SK-N-SH (cell line): ENCODE results near the gene CCM2. TPM values are rescaled to one million over a fixed set of nuclear protein-coding genes. Genes with fewer than 3 reads are reported as not detected.

Source experiments
- CTCF ChIA-PET: fragments of 300-600, 350-600 bp; formaldehyde crosslinking; extraction: SDS; loops from one replicate; lab custom pipeline; 2021; lab: Yijun Ruan, JAX
- POLR2A ChIA-PET: fragments of 350-600 bp; sonication (Branson Sonifier 250); formaldehyde crosslinking; extraction: SDS; loops from one replicate; lab custom pipeline; 2020; ENCODE audit warnings: antibody characterized with exemption, inconsistent platforms; lab: Yijun Ruan, JAX
- DNase-seq: peaks from one replicate; pipeline ENCODE4 v3.0.0; 2012
- H2AFZ ChIP-seq: fragments of 200-600 bp; sonication (generic); 2 replicates; pipeline ENCODE4 v1.8.1; 2016; ENCODE audit warnings: antibody characterized with exemption, mild to moderate bottlenecking, low read depth
- H3F3A ChIP-seq: fragments of 200-600 bp; sonication (generic); replicated peaks from 2 replicates; pipeline ENCODE3; 2016; ENCODE audit warnings: antibody characterized with exemption, mild to moderate bottlenecking; ENCODE audit not compliant: insufficient read depth
- H3K27ac ChIP-seq, 2 experiments: fragments of 200-500 bp in 1 of 2; fragments of 200-600 bp in 1 of 2; sonication (Bioruptor generic) in 1 of 2; sonication (generic), shearing (Covaris generic) in 1 of 2; 2 replicates each; pipeline versions ENCODE4 v1.5.1 to v1.6.1; 2014 to 2016; ENCODE audit warnings: low read depth in 2 of 2, inconsistent platforms in 1 of 2, low read length in 1 of 2, mild to moderate bottlenecking in 1 of 2, mixed read lengths in 1 of 2
- H3K27me3 ChIP-seq: fragments of 200-600 bp; sonication (generic), shearing (Covaris generic); 2 replicates; pipeline ENCODE4 v1.6.1; 2016; ENCODE audit warnings: mixed run types; ENCODE audit not compliant: insufficient read depth
- H3K36me3 ChIP-seq, 2 experiments: fragments of 200-500 bp in 1 of 2; fragments of 200-600 bp in 1 of 2; sonication (Bioruptor generic) in 1 of 2; sonication (generic) in 1 of 2; replicated peaks in 1 of 2; 2 replicates each; pipeline versions ENCODE3 to v1.5.1; 2014 to 2016; ENCODE audit warnings: low read length in 1 of 2, mild to moderate bottlenecking in 1 of 2; ENCODE audit not compliant: insufficient read depth in 2 of 2, control insufficient read depth in 1 of 2
- H3K4me1 ChIP-seq, 2 experiments: fragments of 200-500 bp in 1 of 2; fragments of 200-600 bp in 1 of 2; sonication (Bioruptor generic) in 1 of 2; sonication (generic), shearing (Covaris generic) in 1 of 2; 2 replicates each; pipeline versions ENCODE4 v1.5.1 to v1.6.1; 2014 to 2016; ENCODE audit warnings: low read depth in 1 of 2, low read length in 1 of 2, mixed run types in 1 of 2; ENCODE audit not compliant: insufficient read depth in 2 of 2, control insufficient read depth in 1 of 2
- H3K4me2 ChIP-seq: fragments of 200-600 bp; sonication (generic), shearing (Covaris generic); 2 replicates; pipeline ENCODE4 v1.6.1; 2017; ENCODE audit warnings: mixed run types
- H3K4me3 ChIP-seq, 2 experiments: fragments of 200-500 bp in 1 of 2; fragments of 200-600 bp in 1 of 2; sonication (Bioruptor generic) in 1 of 2; sonication (generic), shearing (Covaris generic) in 1 of 2; 2 replicates each; pipeline versions ENCODE4 v1.5.1 to v1.8.1; 2014 to 2016; ENCODE audit warnings: low read depth in 2 of 2, inconsistent platforms in 1 of 2, low read length in 1 of 2, mild to moderate bottlenecking in 1 of 2, mixed read lengths in 1 of 2, moderate library complexity in 1 of 2
- H3K79me2 ChIP-seq: fragments of 200-600 bp; sonication (generic); 2 replicates; pipeline ENCODE4 v1.8.1; 2017; ENCODE audit warnings: mild to moderate bottlenecking; ENCODE audit not compliant: insufficient read depth
- H3K9ac ChIP-seq: fragments of 200-600 bp; sonication (generic); 2 replicates; pipeline ENCODE4 v1.6.1; 2017; ENCODE audit warnings: mixed run types
- H3K9me2 ChIP-seq: fragments of 200-600 bp; sonication (generic); 2 replicates; pipeline ENCODE4 v1.6.1; 2017; ENCODE audit warnings: mixed run types
- H3K9me3 ChIP-seq: fragments of 200-600 bp; sonication (generic); 2 replicates; pipeline ENCODE4 v1.6.1; 2017; ENCODE audit warnings: mixed run types, mild to moderate bottlenecking, moderate library complexity
- H4K20me1 ChIP-seq: fragments of 200-600 bp; sonication (generic); 2 replicates; pipeline ENCODE4 v1.6.1; 2017; ENCODE audit warnings: mild to moderate bottlenecking, mixed run types; ENCODE audit not compliant: insufficient read depth
- JUND ChIP-seq: IDR thresholded peaks from 2 replicates; pipeline ENCODE4 v1.4.0; 2012
- NRF1 ChIP-seq: IDR thresholded peaks from 2 replicates; pipeline ENCODE4 v1.6.1; 2012; ENCODE audit warnings: low read depth, mild to moderate bottlenecking, low read length
- RCOR1 ChIP-seq: fragments of 150-350 bp; IDR thresholded peaks from 2 replicates; pipeline ENCODE4 v1.6.1; 2017; ENCODE audit warnings: antibody characterized with exemption, low read length
- REST ChIP-seq: IDR thresholded peaks from 2 replicates; pipeline ENCODE4 v1.6.1; 2012; ENCODE audit warnings: mild to moderate bottlenecking, low read depth, low read length, moderate library complexity
- RFX5 ChIP-seq: IDR thresholded peaks from 2 replicates; pipeline ENCODE4 v1.6.1; 2012; ENCODE audit warnings: mild to moderate bottlenecking, improper control_type of control experiment, low read length
- SIN3A ChIP-seq: IDR thresholded peaks from 2 replicates; pipeline ENCODE4 v1.6.1; 2012; ENCODE audit warnings: low read depth, mild to moderate bottlenecking, low read length, moderate library complexity, borderline replicate concordance
- TEAD4 ChIP-seq: IDR thresholded peaks from 2 replicates; pipeline ENCODE4 v1.4.0; 2012; ENCODE audit warnings: mild to moderate bottlenecking, borderline replicate concordance; ENCODE audit not compliant: insufficient read depth
- USF1 ChIP-seq: IDR thresholded peaks from 2 replicates; pipeline ENCODE4 v1.4.0; 2012; ENCODE audit warnings: low read depth, borderline replicate concordance
- YY1 ChIP-seq: IDR thresholded peaks from 2 replicates; pipeline ENCODE4 v1.4.0; 2012; ENCODE audit warnings: low read depth, mild to moderate bottlenecking
- WGBS: methylation state at CpG from one replicate; pipeline ENCODE4 v1.1.6; 2017; ENCODE audit warnings: low lambda C conversion rate; 5-methylcytosine and 5-hydroxymethylcytosine counted together
- polyA plus RNA-seq, 3 experiments: library from polyadenylated mRNA; depleted of rRNA; stranded (reverse); fragments of >200 nt; gene quantifications; 2 replicates each; pipeline ENCODE4 v1.2.3, GENCODE V29; 2012

The CCM2 gene
- polyA plus RNA-seq, 1 of the 3 experiments (the other 2 are of a cell fraction): 83.2 TPM

- no peak for TF ChIP-seq REST
Measured at GRCh38 chr7:45119550-45119949, 119.5 kb downstream of the CCM2 start (continued).

GRCh38 chr7:45122975-45123860, 123.2 kb downstream of the CCM2 start:
- POLR2A ChIA-PET: interaction anchor here (0.6 to 2.1 kb wide), 2 partner anchors 11 to 43 kb away, joined by 4 to 6 read pairs; partner anchors contain the start of gene TBRG4
- H3K4me3 ChIP-seq: no peak overlapping the region
- peaks cover 0 to 2% of the 10 kb centered on the region in 2 experiments; a peak in 1 of 4 replicates for H3K4me1 ChIP-seq
- no peaks in the 10 kb centered on the region for H3K9me3 ChIP-seq
- H4K20me1 ChIP-seq: no peaks in the 10 kb centered on the region
- no peak overlapping the region for H3K27ac ChIP-seq
- H3K9ac ChIP-seq: no peak overlapping the region
- CTCF ChIA-PET: interaction anchor here (0.8 to 14.6 kb wide), 7 partner anchors 8 to 274 kb away, joined by 3 to 149 read pairs (median 4); no protein-coding TSS in a partner anchor
- no peak overlapping the region for H2AFZ ChIP-seq
- TF ChIP-seq RFX5 (no peak), RCOR1 (no peak), REST (no peak), TEAD4 (no peak), JUND (no peak), SIN3A (no peak), YY1 (no peak), USF1 (no peak), NRF1 (no peak)
- whole genome bisulfite sequencing: 77% methylated on average over 13 of the region's 16 CpGs
- H3K4me2 ChIP-seq: no peak overlapping the region
- no peaks in the 10 kb centered on the region; the same call in 1 of the 2 replicates for H3K27me3 ChIP-seq
- DNase-seq: no peak
- H3K36me3 ChIP-seq: no peaks in the 10 kb centered on the region
- no peaks in the 10 kb centered on the region for H3K79me2 ChIP-seq
- H3K9me2 ChIP-seq: no peaks in the 10 kb centered on the region
- H3F3A ChIP-seq: no peaks in the 10 kb centered on the region
